Parathyroid adenoma (tissue), 2 donors: Measurements from ENCODE around the gene KRIT1.
A peak's percentile ranks its signal among the peaks of the same experiment; 100 is the strongest.
"Not testable (repeated sequence)": the region's sequence is repeated elsewhere in the genome, so short reads cannot be mapped to it uniquely, and the experiment has no call there.

Experiments used
- H2AFZ ChIP-seq: fragments of 300-600 bp; sonication (generic); one replicate; pipeline ENCODE4 v1.7.0; 2017; ENCODE audit warnings: antibody characterized with exemption, mild to moderate bottlenecking
- H3K27ac ChIP-seq: fragments of 300-600 bp; sonication (generic); one replicate; pipeline ENCODE4 v1.7.0; 2017
- H3K27me3 ChIP-seq: fragments of 300-600 bp; sonication (generic); one replicate; pipeline ENCODE4 v1.7.0; 2017; ENCODE audit warnings: low read length; ENCODE audit not compliant: control insufficient read depth, insufficient read depth
- H3K36me3 ChIP-seq: fragments of 300-600 bp; sonication (generic); one replicate; pipeline ENCODE4 v1.7.0; 2017; ENCODE audit warnings: low read length; ENCODE audit not compliant: control insufficient read depth, insufficient read depth
- H3K4me1 ChIP-seq: fragments of 300-600 bp; sonication (generic); one replicate; pipeline ENCODE4 v1.7.0; 2017; ENCODE audit warnings: control low read depth
- H3K4me2 ChIP-seq: fragments of 300-600 bp; sonication (generic); one replicate; pipeline ENCODE4 v1.7.0; 2017; ENCODE audit warnings: low read length
- H3K4me3 ChIP-seq: fragments of 300-600 bp; sonication (generic); one replicate; pipeline ENCODE4 v1.7.0; 2017; ENCODE audit warnings: low read depth, low read length
- H3K79me2 ChIP-seq: fragments of 300-600 bp; sonication (generic); one replicate; pipeline ENCODE4 v1.7.0; 2017; ENCODE audit warnings: control low read depth
- H3K9ac ChIP-seq: fragments of 300-600 bp; sonication (generic); one replicate; pipeline ENCODE4 v1.7.0; 2017; ENCODE audit warnings: mild to moderate bottlenecking
- H3K9me3 ChIP-seq: fragments of 300-600 bp; sonication (generic); one replicate; pipeline ENCODE4 v1.7.0; 2017; ENCODE audit warnings: low read length; ENCODE audit not compliant: control insufficient read depth
- CTCF ChIP-seq: fragments of 300-600 bp; sonication (generic); IDR thresholded peaks from one replicate; pipeline ENCODE4 v1.7.0; 2017; ENCODE audit warnings: antibody characterized with exemption, mild to moderate bottlenecking
- donor health status: primary hyperparathyroidism.

KRIT1 gene

GRCh38 chr7:92178928-92179924 lies 66.5 kb downstream of the KRIT1 start, which contains the start of gene LRRD1:
LRRD1 (minus strand) TSS chr7:92179142; CDS start chr7:92165202, 13,940 bp downstream.
- peak; percentile 98 for TF ChIP-seq CTCF
- peak within 1 kb of the TSS; percentile 97 for H2AFZ ChIP-seq
- H3K79me2 ChIP-seq, result no peaks in the 10 kb centered on the region
- H3K4me2 ChIP-seq, result peak within 1 kb of the TSS; percentile 70
- no peaks in the 10 kb centered on the region for H3K36me3 ChIP-seq
- no peaks in the 10 kb centered on the region for H3K27me3 ChIP-seq
- no peaks in the 10 kb centered on the region for H3K4me1 ChIP-seq
- H3K27ac ChIP-seq, result peak within 1 kb of the TSS; percentile 65
- no peak within 1 kb of the TSS for H3K9ac ChIP-seq
- H3K9me3 ChIP-seq, result no peaks in the 10 kb centered on the region
- H3K4me3 ChIP-seq, result peak within 1 kb of the TSS; percentile 34

- H3K4me2 ChIP-seq, result no peak overlapping the region
- no peaks in the 10 kb centered on the region for H3K4me1 ChIP-seq
- no peaks in the 10 kb centered on the region for H3K79me2 ChIP-seq
- H3K36me3 ChIP-seq, result no peaks in the 10 kb centered on the region
- H3K4me3 ChIP-seq, result no peak overlapping the region
- H3K27me3 ChIP-seq, result no peaks in the 10 kb centered on the region
- H3K27ac ChIP-seq, result no peak overlapping the region
- no peak for TF ChIP-seq CTCF
- H2AFZ ChIP-seq, result no peak overlapping the region
- no peaks in the 10 kb centered on the region for H3K9me3 ChIP-seq
- no peak overlapping the region for H3K9ac ChIP-seq
Observed at GRCh38 chr7:92177362-92177761, 68.4 kb downstream of the KRIT1 start.

- H3K36me3 ChIP-seq, H3K27me3 ChIP-seq, H3K79me2 ChIP-seq, H3K27ac ChIP-seq, H3K4me2 ChIP-seq, H2AFZ ChIP-seq, H3K9me3 ChIP-seq, H3K9ac ChIP-seq, H3K4me3 ChIP-seq, H3K4me1 ChIP-seq: not testable (repeated sequence)
Observed at GRCh38 chr7:92169529-92169928, 76.2 kb downstream of the KRIT1 start.

GRCh38 chr7:92161271-92161670 lies 84.4 kb downstream of the KRIT1 start:
- no peak for TF ChIP-seq CTCF

GRCh38 chr7:92158660-92159575 lies 86.8 kb downstream of the KRIT1 start:
- H3K79me2 ChIP-seq, result no peaks in the 10 kb centered on the region
- H3K4me1 ChIP-seq, result no peaks in the 10 kb centered on the region
- no peaks in the 10 kb centered on the region for H3K36me3 ChIP-seq
- no peak for TF ChIP-seq CTCF
- H3K9ac ChIP-seq, result no peak overlapping the region
- no peaks in the 10 kb centered on the region for H3K9me3 ChIP-seq
- no peak overlapping the region for H3K27ac ChIP-seq
- H3K4me2 ChIP-seq, result no peak overlapping the region
- H3K27me3 ChIP-seq, result no peaks in the 10 kb centered on the region
- H3K4me3 ChIP-seq, result no peak overlapping the region
- H2AFZ ChIP-seq, result no peak overlapping the region

More at GRCh38 chr7:92161271-92161670, 84.4 kb downstream of the KRIT1 start:
- Histone ChIP-seq H3K4me1 (no peaks in the 10 kb centered on the region), H3K79me2 (no peaks in the 10 kb centered on the region), H3K27ac (no peak overlapping the region), H2AFZ (no peak overlapping the region), H3K36me3 (no peaks in the 10 kb centered on the region), H3K27me3 (no peaks in the 10 kb centered on the region), H3K9me3 (no peaks in the 10 kb centered on the region), H3K9ac (no peak overlapping the region), H3K4me2 (no peak overlapping the region), H3K4me3 (no peak overlapping the region)
